Activated CD4-positive, alpha-beta T cell treated with anti-CD3 and anti-CD28 coated beads for 4 hours (primary cell): ENCODE measurements around the gene ZDHHC8.

ENCODE experiments used
- DNase-seq, 2 donors: peaks; one replicate each; pipeline ENCODE4 v3.0.0-alpha.2; 2020

ZDHHC8 gene

GRCh38 chr22:20099099-20099711 lies 32.4 kb upstream of the ZDHHC8 start:
- DNase-seq = no peak

GRCh38 chr22:20101638-20102037 lies 30.0 kb upstream of the ZDHHC8 start:
- DNase-seq = no peak

- no peak for DNase-seq
Observed at GRCh38 chr22:20102203-20102780, 29.3 kb upstream of the ZDHHC8 start.

- DNase-seq = no peak
Observed at GRCh38 chr22:20105456-20106204, 26.0 kb upstream of the ZDHHC8 start.

GRCh38 chr22:20106205-20106848 lies 25.3 kb upstream of the ZDHHC8 start:
- no peak for DNase-seq

- no peak for DNase-seq
Observed at GRCh38 chr22:20106849-20107237, 24.8 kb upstream of the ZDHHC8 start.

- no peak for DNase-seq
Observed at GRCh38 chr22:20107471-20107901, 24.1 kb upstream of the ZDHHC8 start.

GRCh38 chr22:20107951-20108756 lies 23.4 kb upstream of the ZDHHC8 start:
- no peak for DNase-seq

- no peak for DNase-seq
Observed at GRCh38 chr22:20108757-20109230, 22.8 kb upstream of the ZDHHC8 start.

- DNase-seq = no peak
Observed at GRCh38 chr22:20109411-20110358, 21.9 kb upstream of the ZDHHC8 start.

- no peak for DNase-seq
Observed at GRCh38 chr22:20110359-20110985, 21.1 kb upstream of the ZDHHC8 start.

- no peak for DNase-seq
Observed at GRCh38 chr22:20111045-20111688, 20.4 kb upstream of the ZDHHC8 start.

- DNase-seq = no peak
Observed at GRCh38 chr22:20111689-20112622, 19.6 kb upstream of the ZDHHC8 start.

- DNase-seq = no peak
Observed at GRCh38 chr22:20112623-20113511, 18.7 kb upstream of the ZDHHC8 start.

- no peak for DNase-seq
Observed at GRCh38 chr22:20113551-20114310, 17.9 kb upstream of the ZDHHC8 start.

GRCh38 chr22:20114506-20115475 lies 16.8 kb upstream of the ZDHHC8 start:
- DNase-seq = no peak
